A673 (cell line): Measurements from ENCODE around the gene TBC1D5.

Experiments
- EZH2 ChIP-seq: fragments of 200-600 bp; sonication (generic); IDR thresholded peaks from 2 replicates; pipeline ENCODE4 v1.6.1; 2017; ENCODE audit warnings: borderline replicate concordance, low read depth, mild to moderate bottlenecking, mixed read lengths, antibody characterized with exemption, low read length; ENCODE audit not compliant: poor library complexity, severe bottlenecking
- TF ChIP-seq, protein P1 (sequence below): fragments of 300-800, 200-600 bp; sonication (generic); conservative IDR thresholded peaks from 2 replicates; pipeline ENCODE4 v1.5.1; 2017; ENCODE audit warnings: low read depth, mild to moderate bottlenecking, antibody characterized with exemption, low read length, moderate library complexity, mixed read lengths

DNA sequence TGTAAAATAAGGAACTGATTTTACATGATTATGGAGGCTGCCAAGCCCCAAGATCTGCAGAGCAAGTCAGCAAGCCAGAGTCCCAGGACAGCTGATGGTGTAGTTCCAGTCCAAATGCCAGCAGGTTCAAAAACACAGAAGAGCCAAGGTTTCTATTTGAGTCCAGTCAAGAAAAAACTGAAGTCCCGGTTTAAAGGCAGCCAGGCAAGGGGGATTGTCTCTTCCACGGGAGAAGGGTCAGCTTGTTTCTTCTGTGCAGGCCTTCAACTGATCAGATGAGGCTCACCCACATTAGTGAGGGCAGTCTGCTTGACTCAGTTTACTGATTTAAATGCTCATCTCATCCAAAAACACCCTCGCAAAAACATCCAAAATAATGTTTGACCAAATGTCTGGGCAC, 611.5 kb downstream of the TBC1D5 start:
- TF ChIP-seq, protein P1, sequence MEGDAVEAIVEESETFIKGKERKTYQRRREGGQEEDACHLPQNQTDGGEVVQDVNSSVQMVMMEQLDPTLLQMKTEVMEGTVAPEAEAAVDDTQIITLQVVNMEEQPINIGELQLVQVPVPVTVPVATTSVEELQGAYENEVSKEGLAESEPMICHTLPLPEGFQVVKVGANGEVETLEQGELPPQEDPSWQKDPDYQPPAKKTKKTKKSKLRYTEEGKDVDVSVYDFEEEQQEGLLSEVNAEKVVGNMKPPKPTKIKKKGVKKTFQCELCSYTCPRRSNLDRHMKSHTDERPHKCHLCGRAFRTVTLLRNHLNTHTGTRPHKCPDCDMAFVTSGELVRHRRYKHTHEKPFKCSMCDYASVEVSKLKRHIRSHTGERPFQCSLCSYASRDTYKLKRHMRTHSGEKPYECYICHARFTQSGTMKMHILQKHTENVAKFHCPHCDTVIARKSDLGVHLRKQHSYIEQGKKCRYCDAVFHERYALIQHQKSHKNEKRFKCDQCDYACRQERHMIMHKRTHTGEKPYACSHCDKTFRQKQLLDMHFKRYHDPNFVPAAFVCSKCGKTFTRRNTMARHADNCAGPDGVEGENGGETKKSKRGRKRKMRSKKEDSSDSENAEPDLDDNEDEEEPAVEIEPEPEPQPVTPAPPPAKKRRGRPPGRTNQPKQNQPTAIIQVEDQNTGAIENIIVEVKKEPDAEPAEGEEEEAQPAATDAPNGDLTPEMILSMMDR = no peak
- no peak for TF ChIP-seq EZH2
